Islet precursor cell (in vitro differentiated cells): Measurements from ENCODE around the gene SYNGR4.

Source experiments
- DNase-seq: peaks from one replicate; pipeline ENCODE4 v3.0.0-alpha.2; 2018

The SYNGR4 gene

DNA sequence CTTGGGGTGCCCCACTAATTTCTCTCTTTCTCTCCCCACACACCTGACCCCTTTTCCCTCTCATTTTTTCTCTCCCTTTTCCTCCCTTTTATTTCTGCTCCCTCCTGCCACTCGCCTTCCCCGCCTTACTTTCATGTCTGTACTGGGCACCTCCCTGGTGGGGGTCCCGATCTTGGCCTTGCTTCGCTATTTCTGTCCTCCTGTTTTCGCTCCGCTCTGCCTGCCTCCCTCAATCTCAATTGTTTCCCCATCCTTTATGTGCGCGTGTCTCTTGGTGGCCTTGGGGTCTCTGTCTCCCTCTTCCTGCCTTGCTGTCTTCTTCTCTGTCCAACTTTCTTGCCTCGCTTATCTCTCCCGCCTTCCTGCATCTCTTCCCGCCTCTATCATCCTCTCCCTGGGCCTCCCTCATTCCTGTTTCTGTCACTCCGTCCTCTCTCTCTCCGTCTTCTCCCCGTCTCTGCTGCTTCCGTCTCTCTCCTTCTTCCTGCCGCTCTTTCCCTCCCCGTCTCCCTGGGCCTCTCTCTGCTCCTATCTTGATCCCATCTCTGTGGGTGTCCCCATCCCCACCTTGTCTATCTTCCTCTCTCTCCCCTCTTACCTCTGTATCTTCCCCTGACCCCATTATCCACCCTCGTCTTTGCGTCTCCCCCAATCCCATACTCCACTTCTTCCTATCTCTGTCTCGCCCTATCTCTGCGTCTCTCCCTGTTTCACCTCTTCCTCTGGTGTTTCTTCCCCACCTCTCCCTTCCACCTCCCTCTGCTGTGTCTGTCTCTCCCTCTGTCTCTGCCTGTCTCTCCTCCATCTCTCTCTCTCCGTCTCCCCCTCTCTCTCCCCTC is 33.3 kb downstream of the SYNGR4 start:
- no peak for DNase-seq

DNA sequence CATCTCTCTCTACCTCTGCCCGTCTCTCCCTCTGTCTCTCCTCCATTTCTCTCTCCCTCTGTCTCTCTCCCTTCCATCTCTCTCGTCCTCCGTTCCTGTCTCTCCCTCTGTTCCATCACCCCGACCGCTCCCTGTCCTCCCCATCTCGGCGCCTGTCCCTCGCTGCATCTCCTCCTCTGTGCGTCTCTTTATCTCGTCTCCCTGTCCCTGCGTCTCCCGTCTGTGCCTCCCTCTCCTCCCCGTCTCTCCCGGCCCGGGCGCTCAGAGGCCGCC is 33.9 kb downstream of the SYNGR4 start:
- no peak for DNase-seq

DNA sequence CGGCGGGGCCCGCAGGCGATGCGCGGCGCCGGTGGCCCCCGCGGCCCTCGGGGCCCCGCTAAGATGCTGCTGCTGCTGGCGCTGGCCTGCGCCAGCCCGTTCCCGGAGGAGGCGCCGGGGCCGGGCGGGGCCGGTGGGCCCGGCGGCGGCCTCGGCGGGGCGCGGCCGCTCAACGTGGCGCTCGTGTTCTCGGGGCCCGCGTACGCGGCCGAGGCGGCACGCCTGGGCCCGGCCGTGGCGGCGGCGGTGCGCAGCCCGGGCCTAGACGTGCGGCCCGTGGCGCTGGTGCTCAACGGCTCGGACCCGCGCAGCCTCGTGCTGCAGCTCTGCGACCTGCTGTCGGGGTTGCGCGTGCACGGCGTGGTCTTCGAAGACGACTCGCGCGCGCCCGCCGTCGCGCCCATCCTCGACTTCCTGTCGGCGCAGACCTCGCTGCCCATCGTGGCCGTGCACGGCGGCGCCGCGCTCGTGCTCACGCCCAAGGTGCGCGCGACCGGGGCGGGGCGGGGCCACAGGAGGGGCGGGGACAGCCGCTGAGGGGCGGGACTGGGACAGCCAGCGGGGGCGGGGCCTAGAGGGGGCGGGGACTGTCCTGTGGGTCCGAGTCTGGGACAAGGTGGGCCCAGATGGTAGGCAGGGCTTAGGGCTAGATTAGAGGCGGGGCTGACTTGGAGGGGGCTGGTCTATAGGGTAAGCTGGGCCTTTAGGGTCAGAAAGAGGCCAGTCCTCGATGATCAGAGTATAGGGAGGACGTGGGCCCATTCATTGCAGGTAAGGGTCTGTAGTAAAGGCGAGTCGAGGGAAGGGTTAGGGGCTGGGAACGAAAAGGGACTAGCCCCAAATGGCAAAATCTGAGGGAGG is 34.4 kb downstream of the SYNGR4 start:
- DNase-seq: peak; percentile 94

DNA sequence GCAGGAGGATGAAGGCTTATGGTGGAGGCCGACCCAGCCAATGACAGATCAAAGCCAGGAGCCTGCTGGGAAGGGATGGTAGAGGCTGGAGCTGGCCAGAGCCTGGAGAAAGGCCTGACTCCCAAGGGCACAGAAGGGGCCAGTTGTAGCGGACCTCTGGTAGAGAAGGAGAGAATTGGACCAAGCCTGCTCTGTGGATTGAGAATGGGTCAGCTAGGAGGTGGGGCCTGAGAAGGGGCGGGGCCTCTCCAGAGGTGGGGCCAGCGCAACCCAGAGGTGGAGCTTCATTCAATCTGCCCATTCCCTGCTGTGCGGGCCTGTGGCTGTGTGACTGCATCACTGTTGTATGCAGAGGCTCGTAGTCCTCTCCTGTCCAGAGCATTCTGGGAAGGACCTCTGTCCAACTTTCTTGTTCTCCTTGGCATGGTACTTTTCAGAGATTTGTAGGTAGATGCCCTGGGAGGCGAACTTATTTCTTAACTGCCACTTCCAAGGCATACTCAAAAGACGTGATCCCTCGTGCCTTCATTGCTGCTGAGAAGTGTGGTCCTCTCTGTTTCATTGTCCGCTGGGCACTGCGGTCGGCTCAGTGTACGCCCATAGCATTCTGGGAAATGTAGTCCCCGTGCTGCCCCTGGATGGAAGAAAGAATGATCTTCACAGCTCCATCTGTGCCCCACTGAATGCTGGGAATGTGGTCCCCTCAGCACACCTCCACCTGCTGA is 36.0 kb downstream of the SYNGR4 start:
- DNase-seq: peak; percentile 90

DNA sequence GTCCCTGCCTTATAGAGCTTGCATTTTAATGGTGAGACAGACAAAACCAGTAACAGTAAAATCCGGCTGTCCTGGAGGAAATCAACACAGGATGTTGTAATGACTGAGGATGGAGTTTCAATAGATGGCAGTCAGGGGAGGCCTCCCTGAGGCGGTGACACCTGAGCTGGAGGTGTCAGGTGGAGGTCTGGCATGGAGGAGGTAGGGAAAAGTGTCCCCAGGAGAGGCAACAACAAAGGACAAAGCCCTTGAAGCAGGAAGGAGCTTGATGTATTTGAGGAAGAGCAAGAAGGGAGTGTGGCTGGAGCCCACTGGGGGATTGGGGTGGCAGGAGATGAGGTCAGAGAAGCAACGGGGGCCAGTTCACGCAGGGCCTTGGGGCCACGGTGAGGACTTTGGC is 37.1 kb downstream of the SYNGR4 start:
- DNase-seq: no peak

DNA sequence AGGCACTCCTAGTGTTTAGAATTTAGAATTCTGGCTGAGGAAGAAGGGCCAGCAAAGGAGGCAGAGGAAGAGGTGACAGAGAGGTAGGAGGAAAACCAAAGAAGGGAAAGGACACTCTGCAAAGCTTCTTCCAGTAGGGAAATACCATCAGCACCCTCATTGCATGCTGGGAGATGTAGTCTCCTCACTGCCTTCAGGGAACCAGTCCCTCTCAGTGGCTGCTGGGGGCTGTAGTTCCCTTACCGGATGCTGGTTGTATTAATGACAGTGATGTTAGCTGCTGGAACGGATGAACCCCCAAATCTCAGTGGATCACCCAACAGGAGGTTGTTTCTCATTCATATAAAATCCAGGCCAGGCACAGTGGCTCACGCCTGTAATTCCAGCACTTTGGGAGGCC is 39.4 kb downstream of the SYNGR4 start:
- peak; percentile 86 for DNase-seq

DNA sequence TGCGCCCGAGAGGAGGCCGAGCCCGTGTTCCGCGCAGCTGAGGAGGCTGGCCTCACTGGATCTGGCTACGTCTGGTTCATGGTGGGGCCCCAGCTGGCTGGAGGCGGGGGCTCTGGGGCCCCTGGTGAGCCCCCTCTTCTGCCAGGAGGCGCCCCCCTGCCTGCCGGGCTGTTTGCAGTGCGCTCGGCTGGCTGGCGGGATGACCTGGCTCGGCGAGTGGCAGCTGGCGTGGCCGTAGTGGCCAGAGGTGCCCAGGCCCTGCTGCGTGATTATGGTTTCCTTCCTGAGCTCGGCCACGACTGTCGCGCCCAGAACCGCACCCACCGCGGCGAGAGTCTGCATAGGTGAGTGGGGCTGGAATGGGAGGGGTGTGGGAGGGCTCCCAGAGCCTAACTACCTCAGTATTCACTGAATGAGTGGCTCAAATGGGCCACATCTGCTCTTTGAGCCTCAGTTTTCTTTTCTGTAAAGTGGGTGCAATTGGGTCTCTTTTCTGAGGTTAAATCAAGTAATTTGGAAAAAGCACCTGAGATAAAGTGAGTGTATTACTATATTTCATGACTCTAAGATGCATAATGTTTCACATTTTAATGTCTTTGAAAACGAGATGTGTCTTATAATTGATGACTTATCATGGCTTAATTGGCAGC is 41.0 kb downstream of the SYNGR4 start:
- no peak for DNase-seq

DNA sequence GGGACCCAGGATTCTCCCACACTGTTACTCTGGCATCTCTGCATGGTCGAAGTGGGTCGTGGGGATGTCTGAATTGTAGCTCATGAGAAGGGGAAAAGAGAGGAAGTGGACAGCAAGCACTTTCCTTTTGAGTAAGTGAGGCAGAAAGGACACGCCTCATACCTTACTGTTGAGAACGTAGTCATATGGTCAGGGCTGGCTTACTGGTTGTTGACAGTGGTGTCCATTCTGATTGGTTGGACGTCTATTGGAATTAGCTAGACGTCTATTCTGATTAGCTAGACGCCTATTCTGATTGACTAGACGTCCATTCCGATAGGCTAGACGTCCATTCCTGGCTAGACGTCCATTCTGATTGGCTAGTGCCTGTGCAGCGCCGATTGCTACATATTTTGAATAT is 41.7 kb downstream of the SYNGR4 start:
- DNase-seq: peak; percentile 54

DNA sequence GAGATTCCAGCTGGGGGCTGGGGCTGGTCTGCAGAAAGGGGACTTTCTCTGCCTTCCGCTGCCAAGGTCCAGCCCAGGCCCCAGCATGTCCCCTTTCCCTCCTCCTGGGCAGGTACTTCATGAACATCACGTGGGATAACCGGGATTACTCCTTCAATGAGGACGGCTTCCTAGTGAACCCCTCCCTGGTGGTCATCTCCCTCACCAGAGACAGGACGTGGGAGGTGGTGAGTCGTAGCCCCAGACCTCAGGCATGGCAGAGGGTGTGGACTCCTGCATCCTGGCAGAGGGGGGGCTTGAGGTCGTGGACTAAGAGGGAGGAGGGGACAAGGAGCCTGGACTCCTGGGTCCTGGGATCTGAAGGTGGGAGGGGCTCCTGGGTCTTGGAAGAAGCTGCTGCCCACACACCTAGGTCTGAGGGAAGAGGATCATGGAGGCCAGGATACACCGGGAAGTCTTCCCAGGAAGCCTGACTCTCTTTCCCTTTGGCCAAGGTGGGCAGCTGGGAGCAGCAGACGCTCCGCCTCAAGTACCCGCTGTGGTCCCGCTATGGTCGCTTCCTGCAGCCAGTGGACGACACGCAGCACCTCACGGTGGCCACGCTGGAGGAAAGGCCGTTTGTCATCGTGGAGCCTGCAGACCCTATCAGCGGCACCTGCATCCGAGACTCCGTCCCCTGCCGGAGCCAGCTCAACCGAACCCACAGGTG is 49.9 kb downstream of the SYNGR4 start:
- peak; percentile 89 for DNase-seq

DNA sequence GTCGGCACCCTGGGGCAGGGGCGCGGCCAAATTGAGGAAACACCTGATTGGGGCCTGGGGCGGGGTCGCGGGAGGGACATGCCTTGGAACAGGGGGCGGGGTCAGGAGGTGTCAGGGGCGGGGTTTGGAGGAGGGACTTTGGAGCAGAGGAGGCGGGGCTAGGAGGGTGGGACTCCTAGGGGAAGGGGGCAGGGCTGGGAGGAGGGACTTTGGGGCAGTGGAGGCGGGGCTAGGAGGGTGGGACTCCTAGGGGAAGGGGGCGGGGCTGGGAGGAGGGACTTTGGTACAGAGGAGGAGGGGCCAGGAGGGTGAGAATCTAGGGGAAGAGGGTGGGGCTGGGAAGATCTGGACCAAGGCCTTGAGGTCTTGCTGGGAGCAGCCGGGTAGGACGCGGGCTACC is 51.2 kb downstream of the SYNGR4 start:
- DNase-seq: peak; percentile 92

DNA sequence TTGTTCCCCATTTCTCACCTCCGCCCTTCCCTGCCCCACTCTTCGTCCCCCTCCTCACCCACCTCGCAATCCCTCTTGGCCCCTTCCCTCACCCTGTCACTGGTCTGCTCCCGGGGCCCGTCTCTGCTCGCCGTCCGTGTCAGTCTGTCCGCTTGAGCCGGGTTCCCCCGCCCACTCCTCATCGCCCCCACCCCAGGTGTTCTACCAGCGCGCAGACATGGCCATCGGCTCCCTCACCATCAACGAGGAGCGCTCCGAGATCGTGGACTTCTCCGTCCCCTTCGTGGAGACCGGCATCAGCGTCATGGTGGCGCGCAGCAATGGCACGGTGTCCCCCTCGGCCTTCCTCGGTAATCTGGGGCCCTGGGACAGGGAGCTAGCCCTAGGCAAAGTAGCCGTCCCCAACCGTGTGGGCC is 51.6 kb downstream of the SYNGR4 start:
- no peak for DNase-seq

DNA sequence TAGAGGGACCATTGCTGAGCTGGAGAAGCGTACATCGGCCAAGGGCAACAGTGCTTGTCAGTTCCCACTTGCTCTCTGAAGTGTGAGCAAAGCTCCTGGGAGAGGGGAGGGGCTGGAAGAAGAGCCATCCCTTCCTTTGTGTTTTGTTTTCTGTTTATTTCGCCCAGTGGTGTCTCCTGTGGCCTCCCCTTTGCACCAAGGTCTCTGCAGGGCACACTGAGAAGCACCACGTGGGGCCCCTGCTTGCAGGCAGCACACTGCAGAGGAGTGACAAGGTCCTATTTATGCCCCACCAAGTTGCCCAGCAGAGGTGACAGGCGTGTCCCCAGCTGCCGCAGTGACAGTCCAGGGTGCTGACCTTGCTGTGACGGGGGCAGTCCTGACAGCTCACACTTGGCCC is 53.3 kb downstream of the SYNGR4 start:
- no peak for DNase-seq

DNA sequence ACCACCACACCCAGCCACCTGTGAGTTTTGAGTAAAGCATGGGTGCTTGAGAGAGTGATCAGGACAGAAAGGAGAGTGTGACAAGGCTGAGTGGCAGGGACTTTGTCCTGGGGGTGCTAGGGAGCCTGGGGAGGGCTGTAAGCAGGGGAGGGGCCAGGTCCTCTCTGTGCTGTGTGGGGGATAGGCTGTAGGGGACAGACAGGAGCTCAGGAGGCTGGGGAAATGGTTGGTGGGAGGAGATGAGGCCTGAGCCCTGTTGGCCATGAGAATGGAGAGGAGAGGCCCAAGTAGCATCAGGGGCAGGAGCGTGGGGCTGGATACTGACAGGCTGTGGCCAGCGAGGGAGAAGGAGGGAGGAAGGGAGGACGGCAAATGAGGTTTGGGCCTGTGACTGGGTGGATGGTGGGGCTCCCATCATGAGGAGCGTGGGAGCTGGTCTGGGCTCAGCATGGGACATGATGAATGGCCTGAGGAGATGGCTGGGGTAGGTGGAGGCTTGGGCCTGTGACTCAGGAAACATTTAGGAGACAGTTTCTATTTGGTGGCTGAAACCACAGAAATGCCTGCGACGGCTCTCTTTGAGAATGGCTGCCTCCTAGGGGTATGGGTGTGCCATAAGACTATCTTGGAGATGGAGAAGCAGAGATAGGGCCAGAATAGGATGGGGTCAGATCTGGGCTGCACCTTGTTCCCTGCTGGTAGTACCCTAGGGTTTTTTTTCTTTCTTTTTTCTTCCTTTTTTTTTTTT is 54.3 kb downstream of the SYNGR4 start:
- peak; percentile 86 for DNase-seq

DNA sequence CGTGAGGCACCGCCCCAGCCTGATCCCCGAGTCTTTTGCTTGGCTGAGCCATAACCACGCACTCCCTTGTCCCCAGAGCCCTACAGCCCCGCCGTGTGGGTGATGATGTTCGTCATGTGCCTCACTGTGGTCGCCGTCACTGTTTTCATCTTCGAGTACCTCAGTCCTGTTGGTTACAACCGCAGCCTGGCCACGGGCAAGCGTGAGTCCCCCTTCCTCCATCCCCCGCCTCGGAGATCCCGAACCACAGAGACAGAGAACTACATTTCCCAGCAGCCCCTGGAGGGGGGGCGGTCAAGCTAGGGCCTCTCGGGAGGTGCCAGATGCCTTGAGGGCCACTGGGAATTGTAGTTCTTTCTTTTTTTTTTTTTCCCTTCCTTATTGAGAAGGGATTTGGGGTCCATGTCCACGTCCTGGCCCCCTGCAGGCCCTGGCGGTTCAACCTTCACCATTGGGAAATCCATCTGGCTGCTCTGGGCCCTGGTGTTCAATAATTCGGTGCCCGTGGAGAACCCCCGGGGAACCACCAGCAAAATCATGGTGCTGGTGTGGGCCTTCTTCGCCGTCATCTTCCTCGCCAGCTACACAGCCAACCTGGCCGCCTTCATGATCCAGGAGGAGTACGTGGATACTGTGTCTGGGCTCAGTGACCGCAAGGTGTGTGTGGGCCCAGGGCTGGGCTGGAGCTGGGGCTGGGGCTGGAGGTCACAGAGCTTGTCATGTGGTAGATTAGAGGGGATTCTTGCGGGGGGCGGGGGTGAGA is 55.2 kb downstream of the SYNGR4 start:
- DNase-seq: peak; percentile 75

DNA sequence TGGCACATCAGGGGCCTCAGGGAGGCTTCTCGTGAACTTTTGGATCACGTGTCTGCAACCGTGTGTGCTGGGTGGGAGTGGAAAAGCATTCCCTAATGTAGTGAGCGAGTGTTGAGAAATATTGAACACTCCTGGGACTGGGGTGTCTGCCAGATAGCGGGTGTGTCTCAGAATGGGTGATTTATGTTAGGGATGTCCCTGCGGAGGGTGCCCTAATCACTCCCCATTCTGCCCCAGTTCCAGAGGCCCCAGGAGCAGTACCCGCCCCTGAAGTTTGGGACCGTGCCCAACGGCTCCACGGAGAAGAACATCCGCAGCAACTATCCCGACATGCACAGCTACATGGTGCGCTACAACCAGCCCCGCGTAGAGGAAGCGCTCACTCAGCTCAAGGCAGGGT is 57.4 kb downstream of the SYNGR4 start:
- DNase-seq: no peak

DNA sequence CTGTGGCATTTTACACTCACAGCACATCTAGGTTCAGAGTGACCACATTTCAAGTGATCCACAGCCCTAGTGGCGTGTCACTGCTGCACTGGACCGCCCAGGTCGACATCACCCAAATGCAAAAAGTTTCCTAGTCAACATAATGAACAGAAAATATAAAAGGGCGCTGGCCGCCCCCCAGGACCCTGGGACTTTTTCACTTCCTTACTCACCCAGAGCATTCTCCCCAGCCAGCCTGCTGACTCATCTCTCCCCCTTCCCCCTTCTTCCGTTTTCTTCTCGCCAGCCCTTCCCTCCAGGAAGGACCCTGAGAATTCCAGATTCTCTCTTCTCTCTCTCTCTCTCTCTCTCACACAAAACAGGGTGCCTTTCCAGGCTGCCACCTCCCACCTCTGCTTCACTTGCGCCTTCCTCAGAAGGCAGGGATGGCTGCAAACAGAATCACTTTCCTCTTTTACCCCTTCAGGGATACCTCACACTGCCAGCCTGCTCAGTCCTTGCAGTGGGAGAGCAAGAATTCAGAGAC is 60.6 kb downstream of the SYNGR4 start:
- peak; percentile 85 for DNase-seq
